ENCODE measurements around the gene TSNAXIP1.

Gene TSNAXIP1

DNA sequence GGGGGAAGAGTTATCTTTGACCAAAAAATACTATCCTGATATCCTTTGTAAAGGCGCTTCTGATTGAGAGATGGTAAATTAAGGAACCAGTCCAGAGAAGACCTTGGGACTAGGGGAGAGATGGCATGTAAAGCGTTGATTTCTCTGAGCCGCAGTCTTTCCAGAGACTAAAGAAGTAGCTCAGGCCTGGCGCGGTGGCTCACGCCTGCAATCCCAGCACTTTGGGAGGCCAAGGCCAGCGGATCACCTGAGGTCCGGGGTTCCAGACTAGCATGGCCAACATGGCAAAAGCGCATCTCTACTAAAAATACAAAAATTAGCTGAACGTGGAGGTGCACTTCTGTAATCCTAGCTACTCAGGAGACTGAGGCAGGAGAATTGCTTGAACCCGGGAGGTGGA lies 41.4 kb downstream of the TSNAXIP1 start:
- Histone ChIP-seq H3K9me3 (no peaks in the 10 kb centered on the region), H3K27me3 (no peaks in the 10 kb centered on the region), H3K4me3 (ENCODE audit: low read depth in 1 of 2, low read length in 1 of 2) (no peak overlapping the region), H3K27ac (no peak overlapping the region), H3K36me3 (no peaks in the 10 kb centered on the region), H3K4me1 (ENCODE audit: control insufficient read depth in 1 of 2, insufficient read depth in 1 of 2, low read depth in 1 of 2, low read length in 1 of 2) (peaks cover 30 to 44% of the 10 kb centered on the region in 2 experiments)
- TF ChIP-seq, protein P1, sequence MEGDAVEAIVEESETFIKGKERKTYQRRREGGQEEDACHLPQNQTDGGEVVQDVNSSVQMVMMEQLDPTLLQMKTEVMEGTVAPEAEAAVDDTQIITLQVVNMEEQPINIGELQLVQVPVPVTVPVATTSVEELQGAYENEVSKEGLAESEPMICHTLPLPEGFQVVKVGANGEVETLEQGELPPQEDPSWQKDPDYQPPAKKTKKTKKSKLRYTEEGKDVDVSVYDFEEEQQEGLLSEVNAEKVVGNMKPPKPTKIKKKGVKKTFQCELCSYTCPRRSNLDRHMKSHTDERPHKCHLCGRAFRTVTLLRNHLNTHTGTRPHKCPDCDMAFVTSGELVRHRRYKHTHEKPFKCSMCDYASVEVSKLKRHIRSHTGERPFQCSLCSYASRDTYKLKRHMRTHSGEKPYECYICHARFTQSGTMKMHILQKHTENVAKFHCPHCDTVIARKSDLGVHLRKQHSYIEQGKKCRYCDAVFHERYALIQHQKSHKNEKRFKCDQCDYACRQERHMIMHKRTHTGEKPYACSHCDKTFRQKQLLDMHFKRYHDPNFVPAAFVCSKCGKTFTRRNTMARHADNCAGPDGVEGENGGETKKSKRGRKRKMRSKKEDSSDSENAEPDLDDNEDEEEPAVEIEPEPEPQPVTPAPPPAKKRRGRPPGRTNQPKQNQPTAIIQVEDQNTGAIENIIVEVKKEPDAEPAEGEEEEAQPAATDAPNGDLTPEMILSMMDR (IDR thresholded peaks at IDR 0.05) = no peak

GRCh38 chr16:67853670-67854069 lies 47.0 kb downstream of the TSNAXIP1 start:
- no peak overlapping the region for H3K27ac ChIP-seq
- H3K36me3 ChIP-seq = no peaks in the 10 kb centered on the region
- H3K4me1 ChIP-seq (ENCODE audit: control insufficient read depth in 1 of 2, insufficient read depth in 1 of 2, low read depth in 1 of 2, low read length in 1 of 2) = peaks cover 0 to 4% of the 10 kb centered on the region in 2 experiments
- H3K27me3 ChIP-seq = no peaks in the 10 kb centered on the region
- no peak overlapping the region for H3K4me3 ChIP-seq (ENCODE audit: low read depth in 1 of 2, low read length in 1 of 2)
- TF ChIP-seq, protein P1 (IDR thresholded peaks at IDR 0.05) = no peak
- no peaks in the 10 kb centered on the region for H3K9me3 ChIP-seq

GRCh38 chr16:67855789-67856188 lies 49.1 kb downstream of the TSNAXIP1 start:
- Histone ChIP-seq H3K9me3 (no peaks in the 10 kb centered on the region), H3K4me1 (ENCODE audit: control insufficient read depth in 1 of 2, insufficient read depth in 1 of 2, low read depth in 1 of 2, low read length in 1 of 2) (peaks cover 0 to 4% of the 10 kb centered on the region in 2 experiments), H3K36me3 (no peaks in the 10 kb centered on the region), H3K4me3 (ENCODE audit: low read depth in 1 of 2, low read length in 1 of 2) (no peak overlapping the region), H3K27me3 (no peaks in the 10 kb centered on the region), H3K27ac (no peak overlapping the region)
- TF ChIP-seq, protein P1 (IDR thresholded peaks at IDR 0.05) = no peak

DNA sequence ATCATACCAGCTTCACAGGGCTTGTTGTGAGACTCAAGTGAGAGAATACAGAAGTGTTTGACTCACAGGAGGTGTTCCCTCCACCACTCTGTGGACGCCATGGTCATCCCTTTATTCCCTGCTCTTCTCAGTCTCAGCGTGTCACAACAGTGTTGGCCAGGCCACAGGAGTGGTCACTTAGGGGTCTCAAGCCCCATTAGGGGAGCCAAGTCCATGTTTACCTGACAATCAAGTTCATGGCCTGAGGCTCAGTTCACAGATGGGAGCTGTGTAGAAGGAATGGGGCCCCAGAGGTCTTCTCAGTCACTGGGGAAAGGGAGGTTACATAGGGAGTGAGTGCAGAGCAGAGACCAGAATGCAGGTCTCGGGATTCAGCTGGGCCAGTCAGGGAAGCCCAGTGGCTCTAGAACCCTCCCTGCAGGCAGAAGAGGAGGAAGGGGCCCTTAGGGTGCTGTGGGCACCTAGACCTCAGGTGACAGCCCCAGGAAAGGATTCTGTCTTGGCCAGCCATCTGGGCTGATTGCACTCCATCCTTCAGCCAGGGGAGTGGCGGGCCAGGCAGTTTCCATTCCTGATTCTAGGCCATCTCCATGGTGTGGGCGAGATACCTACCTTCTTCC lies 50.3 kb downstream of the TSNAXIP1 start:
- TF ChIP-seq, protein P1 (IDR thresholded peaks at IDR 0.05) = no peak
- H3K4me1 ChIP-seq (ENCODE audit: control insufficient read depth in 1 of 2, insufficient read depth in 1 of 2, low read depth in 1 of 2, low read length in 1 of 2) = peaks cover 0 to 4% of the 10 kb centered on the region in 2 experiments

DNA sequence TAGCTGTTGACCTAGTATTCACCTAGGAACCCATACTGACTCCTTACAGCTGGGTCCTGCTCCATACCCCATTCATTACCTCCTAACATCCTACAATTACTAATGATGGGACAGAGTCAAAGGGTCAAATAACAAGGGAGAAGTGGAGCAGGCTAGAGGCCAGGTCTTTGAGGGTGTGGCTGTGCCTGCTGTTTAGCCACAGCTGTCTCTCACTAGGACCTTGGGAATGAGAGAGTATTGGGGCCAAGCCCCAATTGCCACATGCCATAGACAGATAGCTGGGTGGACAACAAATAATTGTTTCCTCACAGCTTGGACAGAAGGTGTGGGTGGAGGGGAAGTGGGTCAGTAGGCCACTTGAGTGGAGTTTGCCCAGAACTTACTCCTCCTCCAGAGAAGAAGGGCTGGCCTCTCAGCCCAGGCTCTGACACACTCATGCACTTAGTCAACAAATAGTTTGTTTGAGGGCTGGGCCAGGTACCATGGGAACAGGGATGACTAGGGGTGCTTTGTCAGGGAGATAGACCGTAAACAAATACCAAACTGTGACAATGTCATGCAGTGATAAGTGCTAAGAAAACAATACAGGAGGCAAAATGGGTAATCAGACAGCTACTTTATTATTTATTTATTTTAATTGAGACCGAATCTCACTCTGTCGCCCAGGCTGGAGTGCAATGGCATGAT lies 51.0 kb downstream of the TSNAXIP1 start:
- H3K4me3 ChIP-seq (ENCODE audit: low read depth in 1 of 2, low read length in 1 of 2) = no peak overlapping the region
- TF ChIP-seq, protein P1 (IDR thresholded peaks at IDR 0.05) = no peak
- peaks cover 0 to 4% of the 10 kb centered on the region in 2 experiments for H3K4me1 ChIP-seq (ENCODE audit: control insufficient read depth in 1 of 2, insufficient read depth in 1 of 2, low read depth in 1 of 2, low read length in 1 of 2)
- no peaks in the 10 kb centered on the region for H3K9me3 ChIP-seq
- no peaks in the 10 kb centered on the region for H3K27me3 ChIP-seq
- no peak overlapping the region for H3K27ac ChIP-seq
- H3K36me3 ChIP-seq = no peaks in the 10 kb centered on the region

More for the DNA sequence above, 50.3 kb downstream of the TSNAXIP1 start:
- Histone ChIP-seq H3K27me3 (no peaks in the 10 kb centered on the region), H3K4me3 (ENCODE audit: low read depth in 1 of 2, low read length in 1 of 2) (no peak overlapping the region), H3K36me3 (no peaks in the 10 kb centered on the region), H3K9me3 (no peaks in the 10 kb centered on the region), H3K27ac (no peak overlapping the region)
